HCT116 (cell line): ENCODE data around the gene ATXN1.

Source experiments
- CTCF ChIP-seq, 3 experiments: fragments of 200-600 bp in 1 of 3; sonication (generic) in 1 of 3; IDR thresholded peaks in 2 of 3; conservative IDR thresholded peaks in 1 of 3; 2 replicates each; pipeline ENCODE4 v1.5.1; 2012 to 2017; ENCODE audit warnings: low read depth in 2 of 3, low read length in 2 of 3, antibody characterized with exemption in 1 of 3, borderline replicate concordance in 1 of 3, control low read depth in 1 of 3, mild to moderate bottlenecking in 1 of 3, mixed read lengths in 1 of 3, mixed run types in 1 of 3, moderate library complexity in 1 of 3; ENCODE audit not compliant: insufficient read depth in 1 of 3
- MAX ChIP-seq: IDR thresholded peaks from 2 replicates; pipeline ENCODE4 v1.6.1; 2012
- POLR2A ChIP-seq: IDR thresholded peaks from 2 replicates; pipeline ENCODE4 v1.7.0; 2011; ENCODE audit warnings: borderline replicate concordance; ENCODE audit not compliant: insufficient read depth, insufficient read length; ENCODE audit errors: extremely low read depth
- SIN3A ChIP-seq: IDR thresholded peaks from 2 replicates; pipeline ENCODE4 v1.6.1; 2012; ENCODE audit warnings: low read depth

- TF ChIP-seq CTCF (IDR thresholded peaks at IDR 0.05 in 2 of 3, conservative IDR thresholded peaks at IDR 0.05 in 1 of 3; ENCODE audit: borderline replicate concordance in 1 of 3, insufficient read depth in 1 of 3, low read depth in 2 of 3, low read length in 2 of 3) (no peak), POLR2A (no peak), SIN3A (no peak), MAX (peak; percentile 39; the same call in 1 of the 2 replicates)
These were observed 310.4 kb downstream of the ATXN1 start for GRCh38 chr6:16450821-16451220.
